HG03159 (cell line): ENCODE results near the gene PAXX.

Experiments
- ATAC-seq: cut with Tn5 transposase; IDR thresholded peaks from one replicate; pipeline ENCODE4 v1.9.1; 2021; ENCODE audit warnings: mild to moderate bottlenecking, moderate library complexity; ENCODE audit not compliant: unreplicated experiment

PAXX gene, protein sequence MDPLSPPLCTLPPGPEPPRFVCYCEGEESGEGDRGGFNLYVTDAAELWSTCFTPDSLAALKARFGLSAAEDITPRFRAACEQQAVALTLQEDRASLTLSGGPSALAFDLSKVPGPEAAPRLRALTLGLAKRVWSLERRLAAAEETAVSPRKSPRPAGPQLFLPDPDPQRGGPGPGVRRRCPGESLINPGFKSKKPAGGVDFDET

DNA sequence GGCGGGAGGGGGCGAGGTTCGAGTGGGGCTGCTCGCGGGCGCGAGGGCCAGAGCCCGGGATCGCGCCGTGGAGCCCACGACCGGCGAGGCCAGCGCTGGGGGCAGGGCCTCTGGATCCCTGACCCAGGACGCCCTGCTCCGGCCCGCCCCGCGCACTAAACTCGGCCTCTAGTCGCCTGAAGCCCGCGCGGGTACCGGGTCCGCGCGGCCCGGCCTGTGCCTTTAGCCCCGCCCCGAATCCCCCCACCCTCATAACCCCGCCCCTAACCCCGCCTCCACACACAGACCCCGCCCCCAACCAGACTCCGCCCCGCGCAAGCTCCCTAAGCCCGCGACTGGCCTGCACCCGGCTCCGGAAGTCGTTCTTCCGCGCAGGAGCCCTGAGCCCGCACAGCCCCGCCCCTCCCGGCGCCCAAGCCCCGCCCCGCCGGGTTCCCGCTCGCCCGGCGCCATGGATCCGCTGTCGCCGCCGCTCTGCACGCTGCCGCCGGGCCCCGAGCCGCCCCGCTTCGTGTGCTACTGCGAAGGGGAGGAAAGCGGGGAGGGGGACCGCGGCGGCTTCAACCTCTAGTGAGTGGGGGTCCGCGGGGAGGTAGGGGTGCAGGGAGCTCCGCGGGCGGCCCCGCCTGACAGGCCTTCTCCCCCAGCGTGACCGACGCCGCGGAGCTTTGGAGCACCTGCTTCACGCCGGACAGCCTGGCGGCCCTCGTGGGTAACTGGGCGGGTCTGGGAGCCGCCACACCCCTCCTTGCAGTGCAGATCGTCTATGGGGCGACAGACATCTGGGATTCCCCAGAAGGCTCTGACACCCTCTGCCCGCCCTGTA lies at the start of gene PAXX:
Gene PAXX (plus strand): TSS at position 430 of the 826 bp plus-strand sequence. CDS start 22 bp downstream, at position 452.
- peak; percentile 79 for ATAC-seq

DNA sequence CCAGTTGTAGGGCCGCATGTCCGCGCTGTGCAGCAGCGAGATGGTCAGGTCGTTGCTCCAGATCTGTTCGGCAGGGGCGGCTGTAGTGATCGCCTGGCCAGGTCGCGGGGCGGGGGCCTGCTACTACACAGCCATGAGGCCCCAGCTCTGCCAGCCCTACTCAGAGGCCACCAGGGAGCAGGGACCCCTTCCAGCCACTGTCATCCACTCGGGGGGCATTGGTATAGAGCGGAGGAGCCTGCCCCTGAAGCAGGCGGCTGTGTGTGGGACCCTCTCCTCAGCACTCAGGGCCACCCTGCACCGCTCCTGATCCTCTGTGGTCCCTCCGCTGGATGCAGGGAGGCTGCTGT lies 49.4 kb upstream of the PAXX start:
- no peak for ATAC-seq

- ATAC-seq, result peak; percentile 21
Observed at GRCh38 chr9:136943291-136944211, 48.7 kb upstream of the PAXX start.

GRCh38 chr9:136944212-136944518 lies 48.1 kb upstream of the PAXX start:
- peak; percentile 34 for ATAC-seq

GRCh38 chr9:136944519-136945332 lies 47.5 kb upstream of the PAXX start, which contains the start of the genes C8G and FBXW5:
Gene C8G, plus strand, starts transcription at chr9:136945243. Its CDS starts 78 bp downstream, at chr9:136945321.
Gene FBXW5, minus strand, starts transcription at chr9:136944738. Its CDS starts 655 bp downstream, at chr9:136944083.
- peak; percentile 74 for ATAC-seq

DNA sequence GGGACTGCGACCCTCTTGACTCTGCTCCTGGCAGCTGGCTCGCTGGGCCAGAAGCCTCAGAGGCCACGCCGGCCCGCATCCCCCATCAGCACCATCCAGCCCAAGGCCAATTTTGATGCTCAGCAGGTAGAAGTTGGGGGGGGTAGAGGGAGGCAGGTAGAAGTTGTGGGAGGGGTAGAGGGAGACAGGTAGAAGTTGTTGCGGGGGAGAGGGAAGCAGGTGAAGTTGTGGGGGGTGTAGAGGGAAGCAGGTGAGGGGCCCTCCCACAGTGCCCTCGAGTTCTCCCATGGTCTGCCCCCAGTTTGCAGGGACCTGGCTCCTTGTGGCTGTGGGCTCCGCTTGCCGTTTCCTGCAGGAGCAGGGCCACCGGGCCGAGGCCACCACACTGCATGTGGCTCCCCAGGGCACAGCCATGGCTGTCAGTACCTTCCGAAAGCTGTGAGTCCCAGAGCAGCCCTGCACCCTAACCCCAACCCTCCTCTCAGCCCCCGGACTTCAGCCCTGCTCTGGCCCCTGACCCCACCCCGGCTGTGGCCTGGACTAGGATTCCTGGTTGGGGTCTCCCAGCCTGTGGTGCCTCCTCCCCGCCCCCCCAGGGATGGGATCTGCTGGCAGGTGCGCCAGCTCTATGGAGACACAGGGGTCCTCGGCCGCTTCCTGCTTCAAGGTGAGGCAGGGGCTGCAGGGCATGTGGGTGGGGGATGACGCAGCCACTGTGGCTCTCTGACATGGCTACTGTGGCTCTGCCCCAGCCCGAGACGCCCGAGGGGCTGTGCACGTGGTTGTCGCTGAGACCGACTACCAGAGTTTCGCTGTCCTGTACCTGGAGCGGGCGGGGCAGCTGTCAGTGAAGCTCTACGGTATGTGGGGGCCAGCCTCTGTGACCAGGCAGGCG lies 46.6 kb upstream of the PAXX start:
- no peak for ATAC-seq

DNA sequence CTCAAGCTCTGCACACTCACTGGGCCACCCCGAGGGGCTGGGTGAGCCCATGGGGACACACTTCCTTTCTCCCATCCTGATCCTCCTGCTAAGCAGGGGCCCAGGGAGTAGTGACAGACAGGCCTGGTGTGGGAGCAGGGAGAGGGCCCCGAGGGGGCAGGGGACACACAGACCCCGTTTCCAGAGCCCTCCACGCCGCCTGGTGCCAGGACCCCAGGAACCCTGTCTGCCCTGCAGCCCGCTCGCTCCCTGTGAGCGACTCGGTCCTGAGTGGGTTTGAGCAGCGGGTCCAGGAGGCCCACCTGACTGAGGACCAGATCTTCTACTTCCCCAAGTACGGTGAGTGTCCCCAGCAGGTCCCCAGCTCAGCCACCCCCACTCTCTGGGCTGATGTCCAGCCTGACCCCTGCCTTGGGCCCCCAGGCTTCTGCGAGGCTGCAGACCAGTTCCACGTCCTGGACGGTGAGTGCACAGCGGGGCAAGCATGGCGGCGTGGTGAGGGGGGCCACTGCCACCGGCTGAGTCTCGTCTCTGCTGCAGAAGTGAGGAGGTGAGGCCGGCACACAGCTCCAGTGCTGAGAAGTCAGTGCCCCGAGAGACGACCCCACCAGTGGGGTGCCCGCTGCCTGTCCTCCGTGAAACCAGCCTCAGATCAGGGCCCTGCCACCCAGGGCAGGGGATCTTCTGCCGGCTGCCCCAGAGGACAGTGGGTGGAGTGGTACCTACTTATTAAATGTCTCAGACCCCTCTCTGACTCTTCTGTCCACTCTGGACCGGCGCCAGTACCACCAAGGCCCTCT lies 45.8 kb upstream of the PAXX start:
- no peak for ATAC-seq

DNA sequence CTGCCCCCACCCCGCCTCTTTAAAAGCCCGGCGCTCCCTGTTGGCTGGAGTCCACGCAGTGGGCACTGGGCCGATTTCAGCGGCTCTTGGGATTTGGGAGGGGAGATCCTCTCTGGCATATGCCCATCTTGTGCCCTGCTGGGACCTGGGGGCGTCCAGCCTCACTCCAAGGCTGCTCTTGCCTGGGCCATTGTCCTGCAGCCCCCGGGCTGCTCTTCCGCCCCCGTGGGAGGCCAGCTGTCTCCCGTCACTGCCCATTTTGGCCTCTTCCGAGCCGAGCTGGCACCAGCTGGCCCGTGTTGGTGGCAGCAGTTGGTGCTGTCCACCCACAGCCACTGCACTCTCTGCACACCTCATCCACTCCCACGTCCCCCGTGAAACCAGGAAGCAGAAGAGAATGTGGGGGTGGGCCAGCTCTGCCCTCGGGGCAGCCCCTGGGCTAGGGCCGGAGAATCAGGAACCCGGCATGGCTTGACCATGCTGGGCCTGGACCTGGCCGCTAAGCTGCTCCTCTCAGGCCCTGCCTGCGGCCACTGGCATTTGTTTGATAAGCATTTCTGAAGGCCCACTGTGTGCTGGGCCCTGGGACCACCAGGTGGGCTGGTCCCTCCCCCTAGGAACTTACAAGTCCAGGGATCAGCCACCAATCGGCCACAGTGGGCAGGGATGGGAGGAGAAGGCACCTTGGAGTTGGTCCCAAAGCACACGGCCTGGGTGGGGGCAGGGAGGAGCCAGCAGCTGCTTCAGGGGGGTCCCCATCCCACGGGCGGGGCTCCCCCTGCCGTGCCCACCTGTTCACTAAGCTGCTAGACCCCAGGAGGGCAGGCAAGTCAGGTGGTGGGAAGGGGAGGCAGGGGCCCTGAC lies 45.0 kb upstream of the PAXX start:
- no peak for ATAC-seq

DNA sequence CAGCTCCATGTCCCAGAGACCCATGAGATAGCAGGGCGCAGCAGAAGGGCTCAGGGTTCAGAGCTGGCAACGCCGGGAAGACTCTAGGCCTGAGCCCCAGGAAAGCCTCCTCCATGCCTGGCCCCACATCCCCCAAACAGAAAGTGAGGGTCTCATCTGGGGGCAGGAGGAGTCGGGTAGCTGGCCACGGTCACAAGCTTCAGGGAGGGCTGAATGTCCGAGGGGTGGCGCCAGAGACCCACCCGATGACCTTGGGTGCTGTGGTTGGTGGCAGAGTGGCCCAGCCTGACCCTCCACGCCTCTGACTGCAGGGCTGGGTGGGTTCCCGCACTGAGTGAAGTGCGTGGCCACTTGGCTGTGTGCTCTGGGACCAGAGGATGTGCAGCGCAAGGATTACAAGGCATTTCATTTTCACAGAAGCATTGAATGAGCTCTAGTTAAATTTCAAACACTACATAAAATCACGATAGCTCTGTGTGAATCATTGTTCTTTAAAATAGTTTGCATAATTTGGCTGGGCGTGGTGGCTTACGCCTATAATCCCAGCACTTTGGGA lies 44.2 kb upstream of the PAXX start:
- no peak for ATAC-seq

DNA sequence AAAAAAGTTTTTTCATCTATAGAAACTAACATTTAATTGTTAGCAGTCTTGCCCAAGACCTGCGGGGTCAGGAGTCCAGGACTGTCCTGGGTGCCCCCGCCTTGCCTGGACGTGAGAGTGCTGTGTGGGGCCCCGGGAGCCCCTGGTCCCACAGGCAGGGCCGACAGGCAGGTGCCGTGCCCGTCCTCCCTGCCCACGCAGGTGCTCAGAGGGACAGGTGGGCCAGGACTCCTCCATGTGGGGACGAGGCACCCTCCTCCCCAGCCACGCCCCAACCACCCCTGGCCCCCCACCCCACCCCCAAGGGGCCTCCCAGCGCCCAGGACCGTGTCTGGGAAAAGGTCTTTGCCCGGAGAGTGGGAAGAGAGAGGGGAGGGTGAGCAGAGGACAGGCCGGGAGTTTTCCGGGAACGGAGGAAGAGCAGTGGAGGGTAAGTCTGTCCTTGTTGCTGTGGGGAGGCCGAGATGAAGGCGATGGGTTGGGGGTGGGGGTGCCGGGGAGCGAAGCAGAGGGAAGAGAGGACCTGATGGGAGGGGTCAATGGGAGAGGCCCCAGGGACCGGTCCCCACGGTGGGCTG lies 42.9 kb upstream of the PAXX start:
- ATAC-seq, result no peak

GRCh38 chr9:136949817-136950655 lies 42.2 kb upstream of the PAXX start:
- peak; percentile 81 for ATAC-seq

DNA sequence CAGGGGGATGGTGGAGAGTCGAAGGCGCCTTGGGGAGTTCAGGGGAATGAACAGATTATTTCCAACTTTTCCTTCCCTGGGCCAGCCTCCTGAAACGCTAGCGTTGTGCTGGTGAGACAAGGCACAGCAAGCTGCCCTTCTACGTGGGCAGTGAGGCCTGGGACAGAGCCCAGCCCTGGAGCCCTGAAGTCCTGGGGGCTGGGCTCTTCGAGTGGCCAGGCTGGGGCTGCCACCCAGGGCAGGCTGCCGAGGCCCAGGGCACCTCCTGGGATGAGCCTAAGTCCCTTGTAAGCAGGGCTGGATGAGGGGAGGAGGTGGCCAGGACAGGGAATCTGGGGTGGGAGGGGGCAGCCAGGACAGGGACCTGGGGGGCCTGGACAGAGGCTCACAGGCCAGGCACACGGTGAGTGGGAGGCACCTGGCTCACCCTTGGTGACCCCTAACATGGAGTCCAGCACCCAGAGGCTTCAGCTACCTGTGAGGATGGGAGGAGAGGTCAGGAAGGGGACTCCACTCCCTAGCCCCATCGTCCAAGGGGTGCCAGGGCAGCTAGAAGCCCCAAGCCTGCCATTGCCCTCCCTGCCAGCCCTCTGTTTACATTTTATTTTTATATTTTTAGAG lies 41.5 kb upstream of the PAXX start:
- ATAC-seq, result no peak

- no peak for ATAC-seq
Observed at GRCh38 chr9:136951541-136952320, 40.5 kb upstream of the PAXX start, which contains the start of gene LCN12. Gene LCN12, plus strand, starts transcription at chr9:136952273. Its CDS starts 55 bp downstream, at chr9:136952328.

GRCh38 chr9:136952321-136952850 lies 39.8 kb upstream of the PAXX start:
- ATAC-seq, result no peak
